C4-2B (cell line): ENCODE results near the gene MYO1D.

Source experiments
- H3K27ac ChIP-seq: fragments of 450-650 bp; 2 replicates; pipeline ENCODE4 v1.5.1; 2017
- ZFX ChIP-seq: fragments of 450-650 bp; IDR thresholded peaks from 2 replicates; pipeline ENCODE4 v1.6.1; 2017
- TF ChIP-seq, protein P1 (sequence below): fragments of 450-650 bp; conservative IDR thresholded peaks from 2 replicates; pipeline ENCODE4 v1.5.1; 2017; ENCODE audit warnings: mild to moderate bottlenecking

Gene MYO1D

GRCh38 chr17:32558326-32558955, 318.5 kb downstream of the MYO1D start:
- TF ChIP-seq, protein P1, sequence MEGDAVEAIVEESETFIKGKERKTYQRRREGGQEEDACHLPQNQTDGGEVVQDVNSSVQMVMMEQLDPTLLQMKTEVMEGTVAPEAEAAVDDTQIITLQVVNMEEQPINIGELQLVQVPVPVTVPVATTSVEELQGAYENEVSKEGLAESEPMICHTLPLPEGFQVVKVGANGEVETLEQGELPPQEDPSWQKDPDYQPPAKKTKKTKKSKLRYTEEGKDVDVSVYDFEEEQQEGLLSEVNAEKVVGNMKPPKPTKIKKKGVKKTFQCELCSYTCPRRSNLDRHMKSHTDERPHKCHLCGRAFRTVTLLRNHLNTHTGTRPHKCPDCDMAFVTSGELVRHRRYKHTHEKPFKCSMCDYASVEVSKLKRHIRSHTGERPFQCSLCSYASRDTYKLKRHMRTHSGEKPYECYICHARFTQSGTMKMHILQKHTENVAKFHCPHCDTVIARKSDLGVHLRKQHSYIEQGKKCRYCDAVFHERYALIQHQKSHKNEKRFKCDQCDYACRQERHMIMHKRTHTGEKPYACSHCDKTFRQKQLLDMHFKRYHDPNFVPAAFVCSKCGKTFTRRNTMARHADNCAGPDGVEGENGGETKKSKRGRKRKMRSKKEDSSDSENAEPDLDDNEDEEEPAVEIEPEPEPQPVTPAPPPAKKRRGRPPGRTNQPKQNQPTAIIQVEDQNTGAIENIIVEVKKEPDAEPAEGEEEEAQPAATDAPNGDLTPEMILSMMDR: no peak
- no peak for TF ChIP-seq ZFX
- no peak overlapping the region for H3K27ac ChIP-seq

GRCh38 chr17:32555611-32556310, 321.2 kb downstream of the MYO1D start:
- no peak for TF ChIP-seq ZFX

GRCh38 chr17:32553168-32553567, 323.8 kb downstream of the MYO1D start:
- no peak overlapping the region for H3K27ac ChIP-seq
- TF ChIP-seq, protein P1: no peak
- no peak for TF ChIP-seq ZFX

More at GRCh38 chr17:32555611-32556310, 321.2 kb downstream of the MYO1D start:
- H3K27ac ChIP-seq: no peak overlapping the region

- no peak overlapping the region for H3K27ac ChIP-seq
- TF ChIP-seq, protein P1: no peak
- TF ChIP-seq ZFX: no peak
Measured at GRCh38 chr17:32552280-32552679, 324.6 kb downstream of the MYO1D start.

DNA sequence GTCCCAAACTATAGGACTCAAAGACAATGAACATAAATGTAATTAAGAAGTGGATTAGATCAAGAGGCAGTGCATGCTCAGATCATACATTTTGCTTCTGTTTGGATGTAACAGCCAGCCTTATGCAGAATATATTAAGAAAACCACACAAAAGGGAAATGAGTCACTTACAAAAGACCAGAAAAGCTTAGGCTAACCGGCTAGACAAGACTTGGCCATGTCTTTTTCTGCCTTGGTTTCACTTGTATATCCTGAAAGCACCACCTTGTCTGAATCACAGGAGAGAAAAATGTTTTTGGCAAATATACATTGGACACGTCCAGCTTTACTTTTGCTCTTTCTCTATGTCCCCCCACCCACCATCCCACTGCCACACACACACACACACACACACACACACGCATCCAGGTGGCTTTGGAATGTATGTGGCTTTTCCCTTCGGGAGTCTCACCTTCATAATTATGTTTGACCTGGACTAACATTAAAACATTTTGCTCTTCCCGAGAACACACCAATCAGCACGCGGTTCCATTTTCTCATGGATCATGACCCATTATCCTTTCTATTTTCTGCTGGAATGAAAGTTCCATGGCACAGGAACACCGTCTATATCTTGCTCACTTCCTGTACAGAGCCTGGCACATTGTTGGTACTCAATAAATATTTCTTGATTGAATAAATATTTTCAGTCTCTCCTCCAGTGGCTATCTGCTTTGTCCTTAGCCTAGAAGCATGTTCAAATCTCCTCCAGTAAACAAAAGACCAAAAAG, 325.6 kb downstream of the MYO1D start:
- H3K27ac ChIP-seq: no peak overlapping the region
- TF ChIP-seq, protein P1: no peak
- no peak for TF ChIP-seq ZFX

DNA sequence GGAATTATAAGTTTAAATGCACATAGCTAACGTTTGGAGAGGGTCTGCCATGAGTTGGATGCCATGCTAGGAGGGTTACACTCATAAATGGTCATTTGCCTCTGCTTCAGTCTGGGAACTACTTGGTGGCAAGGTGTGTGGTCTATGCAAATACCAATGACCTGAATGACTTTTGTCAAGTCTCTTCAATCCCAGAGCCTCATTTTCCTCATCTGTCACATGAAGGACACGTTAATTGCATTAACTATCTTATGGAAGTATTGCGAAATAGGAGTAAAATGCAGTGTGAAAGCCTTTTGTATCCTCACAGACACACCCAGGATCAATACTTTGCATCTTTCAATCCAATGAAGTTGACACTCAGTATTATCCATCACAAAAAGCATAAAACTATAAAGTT, 327.4 kb downstream of the MYO1D start:
- no peak for TF ChIP-seq ZFX
- TF ChIP-seq, protein P1: no peak
- no peak overlapping the region for H3K27ac ChIP-seq

- TF ChIP-seq ZFX: no peak
- TF ChIP-seq, protein P1: no peak
- H3K27ac ChIP-seq: no peak overlapping the region
Measured at GRCh38 chr17:32546031-32546444, 330.9 kb downstream of the MYO1D start.
